GM18867 (cell line): ENCODE measurements around the gene GNAI3.
"Not testable (repeated sequence)": the region's sequence is repeated elsewhere in the genome, so short reads cannot be mapped to it uniquely, and the experiment has no call there.

Experiments used
- ATAC-seq: cut with Tn5 transposase; IDR thresholded peaks from one replicate; pipeline ENCODE4 v1.9.1; 2021; ENCODE audit warnings: mild to moderate bottlenecking, moderate library complexity; ENCODE audit not compliant: unreplicated experiment

Gene GNAI3

GRCh38 chr1:109657395-109657794 is 109.0 kb downstream of the GNAI3 start:
- no peak for ATAC-seq

GRCh38 chr1:109657970-109658369 is 109.6 kb downstream of the GNAI3 start:
- ATAC-seq, result no peak

- ATAC-seq, result no peak
Measured at GRCh38 chr1:109658533-109659042, 110.2 kb downstream of the GNAI3 start.

GRCh38 chr1:109659145-109659544 is 110.7 kb downstream of the GNAI3 start:
- no peak for ATAC-seq

GRCh38 chr1:109659997-109660690 is 111.7 kb downstream of the GNAI3 start:
- ATAC-seq, result no peak

GRCh38 chr1:109660691-109661026 is 112.2 kb downstream of the GNAI3 start:
- ATAC-seq, result not testable (repeated sequence)

- ATAC-seq, result no peak
Measured at GRCh38 chr1:109661391-109661790, 113.0 kb downstream of the GNAI3 start.

GRCh38 chr1:109664671-109665070 is 116.3 kb downstream of the GNAI3 start:
- ATAC-seq, result no peak

- ATAC-seq, result peak; percentile 56
Measured at GRCh38 chr1:109667452-109668122, 119.2 kb downstream of the GNAI3 start, which contains the start of gene GSTM2. Gene GSTM2 (plus strand): TSS chr1:109668057. CDS start chr1:109668116, 59 bp downstream.
